K562 (cell line): ENCODE results near the gene LRP1. TPM values are rescaled to one million over a fixed set of nuclear protein-coding genes. Genes with fewer than 3 reads are reported as not detected.

ENCODE experiments used
- CTBP1 ChIP-seq: fragments of 450-650 bp; IDR thresholded peaks from 2 replicates; pipeline ENCODE4 v1.6.1; 2016; ENCODE audit warnings: borderline replicate concordance
- ERF ChIP-seq: fragments of 450-650 bp; formaldehyde crosslinking; IDR thresholded peaks from 2 replicates; pipeline ENCODE4 v1.4.0; 2020; ENCODE audit warnings: mild to moderate bottlenecking, mixed read lengths
- ETS1 ChIP-seq: conservative IDR thresholded peaks from 2 replicates; pipeline ENCODE4 v1.6.1; 2011; ENCODE audit warnings: low read depth, mild to moderate bottlenecking, low read length; ENCODE audit not compliant: control insufficient read depth
- HBP1 ChIP-seq: fragments of 450-650 bp; formaldehyde crosslinking; IDR thresholded peaks from 2 replicates; pipeline ENCODE4 v1.4.0; 2022; ENCODE audit warnings: missing genetic modification characterization
- ID3 ChIP-seq, 2 experiments: fragments of 250-450 bp in 1 of 2; fragments of 450-650 bp in 1 of 2; sonication (Bioruptor Pico) in 1 of 2; IDR thresholded peaks; 2 replicates each; pipeline versions ENCODE4 v1.6.1 to v1.8.0; 2016 to 2021; ENCODE audit warnings: mild to moderate bottlenecking in 2 of 2, moderate library complexity in 2 of 2, missing compliant biosample characterization in 1 of 2, missing genetic modification characterization in 1 of 2
- LCOR ChIP-seq: sonication (generic); formaldehyde crosslinking; IDR thresholded peaks from 2 replicates; pipeline ENCODE4 v1.8.0; 2022; ENCODE audit warnings: mild to moderate bottlenecking, missing genetic modification reagents
- MEF2A ChIP-seq: IDR thresholded peaks from 2 replicates; pipeline ENCODE4 v1.6.1; 2011; ENCODE audit warnings: low read depth, mild to moderate bottlenecking, low read length, moderate library complexity; ENCODE audit not compliant: control insufficient read depth
- NCOA4 ChIP-seq: fragments of 450-650 bp; IDR thresholded peaks from 2 replicates; pipeline ENCODE4 v1.6.1; 2018; ENCODE audit warnings: mild to moderate bottlenecking; ENCODE audit not compliant: partially characterized antibody
- NKRF ChIP-seq: fragments of 450-650 bp; IDR thresholded peaks from 2 replicates; pipeline ENCODE4 v1.6.1; 2016; ENCODE audit warnings: borderline replicate concordance
- SRSF9 ChIP-seq: fragments of 200-400 bp; formaldehyde crosslinking; IDR thresholded peaks from 2 replicates; pipeline ENCODE4 v1.6.1; 2017; ENCODE audit warnings: low read depth, low read length, borderline replicate concordance
- TAF1 ChIP-seq: IDR thresholded peaks from 2 replicates; pipeline ENCODE4 v1.6.1; 2011; ENCODE audit warnings: mild to moderate bottlenecking, low read length, moderate library complexity; ENCODE audit not compliant: insufficient read depth, control insufficient read depth, severe bottlenecking; ENCODE audit errors: extremely low read depth
- TEAD1 ChIP-seq, 2 experiments: fragments of 450-650 bp in 1 of 2; sonication (generic) in 1 of 2; formaldehyde crosslinking; IDR thresholded peaks; 2 replicates each; pipeline versions ENCODE4 v1.4.0 to v1.8.0; 2020 to 2022; ENCODE audit warnings: mild to moderate bottlenecking in 2 of 2, missing genetic modification reagents in 1 of 2
- TEAD4 ChIP-seq, 2 experiments: sonication (generic) in 1 of 2; formaldehyde crosslinking in 1 of 2; IDR thresholded peaks; 2 replicates each; pipeline versions ENCODE4 v1.6.1 to v1.8.0; 2012 to 2022; ENCODE audit warnings: borderline replicate concordance in 1 of 2, inconsistent platforms in 1 of 2, low read length in 1 of 2, mild to moderate bottlenecking in 1 of 2, missing genetic modification reagents in 1 of 2
- ZNF609 ChIP-seq: sonication (generic); formaldehyde crosslinking; IDR thresholded peaks from 2 replicates; pipeline ENCODE4 v1.8.1; 2023; ENCODE audit warnings: missing genetic modification reagents, mild to moderate bottlenecking, borderline replicate concordance
- polyA plus RNA-seq, 8 experiments: library from polyadenylated mRNA; depleted of rRNA in 4 of 8; stranded (reverse) in 5 of 8; unstranded in 3 of 8; fragments of >200 nt; fragmentation: Nextera tagmentation in 2 of 8; fragmentation: Illumina TruSeq in 1 of 8; extraction: Ambion mirVana in 2 of 8; extraction: Trizol in 1 of 8; gene quantifications; 2 replicates each; pipeline versions ENCODE4 v1.2.1 to v1.2.3, GENCODE V29; 2011 to 2014; ENCODE audit warnings: inconsistent platforms in 1 of 8, missing spikeins in 1 of 8
- total RNA-seq, 7 experiments: library from RNA; depleted of rRNA in 6 of 7; stranded (reverse); fragments of >200 nt in 6 of 7; fragmentation: Illumina TruSeq in 2 of 7; extraction: Trizol in 2 of 7; gene quantifications; 2 replicates each; pipeline versions ENCODE4 v1.2.1 to v1.2.3, GENCODE V29; 2011 to 2021; ENCODE audit warnings: low replicate concordance in 1 of 7

Gene LRP1
- total and polyA plus RNA-seq, 9 of the 15 experiments (the other 6 are each of a cell fraction or from before 2014, with no cell fraction given) = 0.04 to 0.64 (median 0.19) TPM; not detected in 2

- TF ChIP-seq ZNF609 (CRISPR knock-in tag) (0 out of 2 replicates have a peak, but pooled peaks have one; percentile 52), CTBP1 (peak; percentile 93), NKRF (no peak), ETS1 (0 out of 2 replicates have a peak, but pooled peaks have one; percentile 34), TAF1 (no peak), MEF2A (no peak), ID3 (CRISPR knock-in tag; IDR thresholded peaks at IDR 0.05) (no peak), ID3 (tag; IDR thresholded peaks at IDR 0.05) (0 out of 2 replicates have a peak, but pooled peaks have one; percentile 14), ERF (CRISPR knock-in tag) (no peak), NCOA4 (no peak), SRSF9 (no peak), HBP1 (CRISPR knock-in tag) (0 out of 2 replicates have a peak, but pooled peaks have one; percentile 16), TEAD1 (CRISPR knock-in tag; IDR thresholded peaks at IDR 0.05) (peak in 1 of 2 experiments; percentile 85; a peak in 2 of 4 replicates), LCOR (CRISPR knock-in tag) (peak; percentile 79), TEAD4 (IDR thresholded peaks at IDR 0.05; ENCODE audit: low read length) (no peak; the same call in 1 of the 2 replicates), TEAD4 (CRISPR knock-in tag; IDR thresholded peaks at IDR 0.05; ENCODE audit: borderline replicate concordance) (0 out of 2 replicates have a peak, but pooled peaks have one; percentile 26)
These were observed 110.7 kb downstream of the LRP1 start (continued) for GRCh38 chr12:57238854-57239554.
